ENCODE measurements around the gene TRIM62.

Gene TRIM62

DNA sequence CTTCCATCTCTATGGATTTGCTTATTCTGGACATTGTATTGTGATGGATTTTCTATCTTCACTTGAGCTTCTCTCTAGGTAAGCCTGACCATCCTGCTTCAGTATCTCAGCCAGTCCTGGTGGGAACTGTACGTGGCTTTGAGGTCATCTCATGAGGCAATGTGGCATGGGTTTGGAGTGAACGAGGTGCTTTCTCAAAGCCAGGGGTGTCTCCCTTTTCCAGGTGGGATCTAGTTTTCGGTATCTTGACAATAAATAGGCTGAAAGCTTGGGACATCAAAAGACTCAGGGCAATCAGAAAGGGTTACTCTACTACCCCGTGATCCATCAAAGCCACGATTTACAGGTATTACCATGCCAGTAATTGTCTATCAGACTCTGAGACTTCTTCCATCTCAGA is 60.1 kb downstream of the TRIM62 start:
- Histone ChIP-seq H3K9me3 (no peaks in the 10 kb centered on the region), H3K4me3 (ENCODE audit: low read depth, low read length) (no peak overlapping the region), H3K27me3 (no peaks in the 10 kb centered on the region), H3K36me3 (no peaks in the 10 kb centered on the region), H3K4me1 (no peaks in the 10 kb centered on the region)
- DNase-seq: no peak
- TF ChIP-seq, protein P1, sequence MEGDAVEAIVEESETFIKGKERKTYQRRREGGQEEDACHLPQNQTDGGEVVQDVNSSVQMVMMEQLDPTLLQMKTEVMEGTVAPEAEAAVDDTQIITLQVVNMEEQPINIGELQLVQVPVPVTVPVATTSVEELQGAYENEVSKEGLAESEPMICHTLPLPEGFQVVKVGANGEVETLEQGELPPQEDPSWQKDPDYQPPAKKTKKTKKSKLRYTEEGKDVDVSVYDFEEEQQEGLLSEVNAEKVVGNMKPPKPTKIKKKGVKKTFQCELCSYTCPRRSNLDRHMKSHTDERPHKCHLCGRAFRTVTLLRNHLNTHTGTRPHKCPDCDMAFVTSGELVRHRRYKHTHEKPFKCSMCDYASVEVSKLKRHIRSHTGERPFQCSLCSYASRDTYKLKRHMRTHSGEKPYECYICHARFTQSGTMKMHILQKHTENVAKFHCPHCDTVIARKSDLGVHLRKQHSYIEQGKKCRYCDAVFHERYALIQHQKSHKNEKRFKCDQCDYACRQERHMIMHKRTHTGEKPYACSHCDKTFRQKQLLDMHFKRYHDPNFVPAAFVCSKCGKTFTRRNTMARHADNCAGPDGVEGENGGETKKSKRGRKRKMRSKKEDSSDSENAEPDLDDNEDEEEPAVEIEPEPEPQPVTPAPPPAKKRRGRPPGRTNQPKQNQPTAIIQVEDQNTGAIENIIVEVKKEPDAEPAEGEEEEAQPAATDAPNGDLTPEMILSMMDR (IDR thresholded peaks at IDR 0.05; ENCODE audit: low read depth, low read length): no peak

- Histone ChIP-seq H3K27me3 (no peaks in the 10 kb centered on the region), H3K4me3 (ENCODE audit: low read depth, low read length) (no peak overlapping the region), H3K9me3 (no peaks in the 10 kb centered on the region), H3K36me3 (no peaks in the 10 kb centered on the region), H3K4me1 (no peaks in the 10 kb centered on the region)
- peak; percentile 19 for DNase-seq
- TF ChIP-seq, protein P1 (IDR thresholded peaks at IDR 0.05; ENCODE audit: low read depth, low read length): no peak
Observed at GRCh38 chr1:33120436-33121231, 61.2 kb downstream of the TRIM62 start.

DNA sequence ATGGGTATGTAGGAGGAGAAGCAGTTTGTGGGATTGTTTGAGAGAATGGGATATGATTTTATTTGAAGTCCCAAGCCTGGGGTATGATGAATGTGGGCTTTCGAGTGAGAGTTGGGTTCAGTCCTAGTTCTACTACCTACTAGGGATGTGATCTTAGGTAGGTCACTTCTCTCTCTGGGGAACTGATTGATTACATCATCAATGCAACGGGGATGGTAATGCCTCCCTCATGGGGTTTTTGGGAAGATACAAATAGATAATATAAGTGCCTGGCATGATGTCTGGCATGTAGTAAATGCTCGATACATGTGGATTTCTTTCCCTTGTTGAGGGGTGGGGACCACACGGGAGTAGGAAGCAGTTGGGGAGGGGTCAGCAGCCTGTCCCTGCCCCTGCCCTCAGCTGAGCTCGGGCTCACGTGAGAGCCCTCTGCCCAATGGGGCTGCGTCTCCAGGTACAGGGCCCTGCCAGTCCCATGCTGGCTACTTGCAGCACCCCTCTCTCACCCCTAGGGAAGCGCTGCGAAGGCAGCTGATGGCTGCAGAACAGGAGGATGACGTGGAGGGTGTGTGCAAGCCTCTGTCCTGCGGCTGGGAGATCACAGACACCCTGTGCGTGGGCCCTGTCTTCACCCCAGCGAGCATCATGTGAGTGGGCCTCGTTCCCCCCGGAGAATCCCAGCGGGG is 62.2 kb downstream of the TRIM62 start:
- no peak overlapping the region for H3K4me3 ChIP-seq (ENCODE audit: low read depth, low read length)
- H3K9me3 ChIP-seq: no peaks in the 10 kb centered on the region
- H3K27me3 ChIP-seq: no peaks in the 10 kb centered on the region
- DNase-seq: peak; percentile 12
- TF ChIP-seq, protein P1 (IDR thresholded peaks at IDR 0.05; ENCODE audit: low read depth, low read length): no peak
- H3K36me3 ChIP-seq: no peaks in the 10 kb centered on the region
- no peaks in the 10 kb centered on the region for H3K4me1 ChIP-seq

DNA sequence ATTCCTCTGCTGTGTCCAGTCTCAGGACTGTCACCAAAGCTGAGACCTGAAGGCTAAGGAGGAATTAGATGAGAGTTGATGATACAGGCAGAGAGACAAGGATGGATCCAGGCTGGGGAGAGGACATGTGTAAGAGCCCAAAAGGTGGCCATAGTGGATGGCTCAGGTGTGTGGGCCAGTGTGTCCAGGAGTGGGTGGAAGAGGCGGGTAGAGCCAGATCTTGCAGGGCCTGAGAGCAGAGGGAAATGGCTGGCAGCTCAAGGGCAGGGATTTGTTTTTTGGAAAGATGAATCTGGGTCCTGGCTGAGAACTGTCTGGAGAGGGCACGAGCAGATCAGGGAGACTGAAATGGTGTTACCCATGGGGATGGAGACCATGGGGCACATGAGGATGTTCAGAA is 62.8 kb downstream of the TRIM62 start:
- TF ChIP-seq, protein P1 (IDR thresholded peaks at IDR 0.05; ENCODE audit: low read depth, low read length): no peak
- no peak for DNase-seq
- Histone ChIP-seq H3K4me1 (no peaks in the 10 kb centered on the region), H3K4me3 (ENCODE audit: low read depth, low read length) (no peak overlapping the region), H3K9me3 (no peaks in the 10 kb centered on the region), H3K36me3 (no peaks in the 10 kb centered on the region), H3K27me3 (no peaks in the 10 kb centered on the region)

- H3K9me3 ChIP-seq: no peaks in the 10 kb centered on the region
- TF ChIP-seq, protein P1 (IDR thresholded peaks at IDR 0.05; ENCODE audit: low read depth, low read length): no peak
- no peaks in the 10 kb centered on the region for H3K36me3 ChIP-seq
- DNase-seq: no peak
- H3K4me1 ChIP-seq: no peaks in the 10 kb centered on the region
- no peaks in the 10 kb centered on the region for H3K27me3 ChIP-seq
- H3K4me3 ChIP-seq (ENCODE audit: low read depth, low read length): no peak overlapping the region
Observed at GRCh38 chr1:33118274-33118673, 63.6 kb downstream of the TRIM62 start.

All from BE2C (cell line).